Caco-2 (cell line): ENCODE measurements around the gene SRPK2. TPM values are rescaled to one million over a fixed set of nuclear protein-coding genes. Genes with fewer than 3 reads are reported as not detected.

Experiments used
- BruUV-seq: library from RNA; stranded (reverse); fragments of 400-500 nt; replicated peaks from 2 replicates; lab custom pipeline; 2021; lab: Mats Ljungman, UMichigan
- CTCF ChIA-PET: fragments of 300-600 bp; sonication (Branson Sonifier 250); formaldehyde crosslinking; loops from one replicate; lab custom pipeline; 2022; ENCODE audit warnings: antibody characterized with exemption; lab: Charles Lee
- POLR2A ChIA-PET: fragments of 300-600 bp; sonication (Branson Sonifier 250); formaldehyde crosslinking; loops from one replicate; lab custom pipeline; 2022; ENCODE audit warnings: antibody characterized with exemption; lab: Charles Lee
- DNase-seq, 2 experiments: peaks; one replicate each; pipeline versions ENCODE4 v3.0.0 to v3.0.0-alpha.2; 2020 to 2022
- H3K27me3 ChIP-seq: replicated peaks from 2 replicates; pipeline ENCODE4 v1.6.0; 2011; ENCODE audit warnings: low read length; ENCODE audit not compliant: control insufficient read depth, insufficient read depth
- H3K36me3 ChIP-seq: 2 replicates; pipeline ENCODE4 v1.5.1; 2011; ENCODE audit warnings: low read length; ENCODE audit not compliant: control insufficient read depth, insufficient read depth
- H3K4me1 ChIP-seq: fragments of 250-450 bp; sonication (Bioruptor Pico); 2 replicates; pipeline ENCODE4 v1.5.1; 2020; ENCODE audit warnings: mild to moderate bottlenecking
- H3K4me3 ChIP-seq: 2 replicates; pipeline ENCODE4 v1.5.1; 2011; ENCODE audit warnings: low read depth, mild to moderate bottlenecking, control low read depth, low read length
- H3K9me3 ChIP-seq: fragments of 250-450 bp; sonication (Bioruptor Pico); 2 replicates; pipeline ENCODE4 v1.5.1; 2020; ENCODE audit warnings: mild to moderate bottlenecking, moderate library complexity
- H3K27ac Mint-ChIP-seq: one replicate; pipeline ENCODE4 v1.8.0; 2022; ENCODE audit warnings: mixed read lengths; ENCODE audit not compliant: unreplicated experiment
- H3K27me3 Mint-ChIP-seq: one replicate; pipeline ENCODE4 v1.8.0; 2022; ENCODE audit warnings: mixed read lengths; ENCODE audit not compliant: insufficient read depth, unreplicated experiment
- H3K36me3 Mint-ChIP-seq: one replicate; pipeline ENCODE4 v1.8.0; 2022; ENCODE audit warnings: mild to moderate bottlenecking, mixed read lengths; ENCODE audit not compliant: insufficient read depth, unreplicated experiment
- H3K4me1 Mint-ChIP-seq: one replicate; pipeline ENCODE4 v1.8.0; 2022; ENCODE audit warnings: low read depth, mixed read lengths; ENCODE audit not compliant: unreplicated experiment
- H3K4me3 Mint-ChIP-seq: one replicate; pipeline ENCODE4 v1.8.0; 2022; ENCODE audit warnings: mild to moderate bottlenecking, moderate library complexity, mixed read lengths; ENCODE audit not compliant: unreplicated experiment
- H3K9me3 Mint-ChIP-seq: one replicate; pipeline ENCODE4 v1.8.0; 2022; ENCODE audit warnings: mixed read lengths; ENCODE audit not compliant: unreplicated experiment
- intact Hi-C: fragments of 100-400 bp; cut with micrococcal nuclease; formaldehyde crosslinking; loops from one replicate; pipeline ENCODE4 v1.10.0; 2022; ENCODE audit not compliant: unreplicated experiment
- total RNA-seq: library from RNA; stranded (reverse); gene quantifications from 2 replicates; pipeline ENCODE4 v1.2.3, GENCODE V29; 2022
- TF ChIP-seq, protein P1 (sequence below), 2 experiments: fragments of 200-600 bp in 1 of 2; IDR thresholded peaks; 1 replicate in 1 of 2; 2 replicates in 1 of 2; pipeline versions ENCODE4 v1.5.1 to v1.8.0; 2011 to 2022; ENCODE audit warnings: antibody characterized with exemption in 1 of 2, control low read depth in 1 of 2, inconsistent platforms in 1 of 2, low read depth in 1 of 2, low read length in 1 of 2, mild to moderate bottlenecking in 1 of 2, moderate library complexity in 1 of 2; ENCODE audit not compliant: insufficient read depth in 1 of 2, severe bottlenecking in 1 of 2, unreplicated experiment in 1 of 2

SRPK2 gene
- total RNA-seq, 1 experiment from 2014 or later: 39.9 TPM

GRCh38 chr7:105278973-105279687 lies 109.6 kb downstream of the SRPK2 start:
- H3K27me3 ChIP-seq: no peaks in the 10 kb centered on the region
- intact Hi-C loops: no loop called here
- Mint-ChIP-seq H3K27me3 (no peaks in the 10 kb centered on the region), H3K27ac (no peak overlapping the region), H3K4me3 (no peak overlapping the region), H3K36me3 (peaks cover 9% of the 10 kb centered on the region), H3K4me1 (no peaks in the 10 kb centered on the region), H3K9me3 (no peaks in the 10 kb centered on the region)
- no peak for DNase-seq
- no peak overlapping the region for H3K4me3 ChIP-seq
- H3K36me3 ChIP-seq: no peaks in the 10 kb centered on the region
- ChIA-PET CTCF (no interaction called here), POLR2A (interaction anchor here (0.6 kb wide), 1 partner anchor 169 kb away, joined by 3 read pairs; no protein-coding TSS in a partner anchor)
- no peaks in the 10 kb centered on the region for H3K4me1 ChIP-seq
- TF ChIP-seq, protein P1, sequence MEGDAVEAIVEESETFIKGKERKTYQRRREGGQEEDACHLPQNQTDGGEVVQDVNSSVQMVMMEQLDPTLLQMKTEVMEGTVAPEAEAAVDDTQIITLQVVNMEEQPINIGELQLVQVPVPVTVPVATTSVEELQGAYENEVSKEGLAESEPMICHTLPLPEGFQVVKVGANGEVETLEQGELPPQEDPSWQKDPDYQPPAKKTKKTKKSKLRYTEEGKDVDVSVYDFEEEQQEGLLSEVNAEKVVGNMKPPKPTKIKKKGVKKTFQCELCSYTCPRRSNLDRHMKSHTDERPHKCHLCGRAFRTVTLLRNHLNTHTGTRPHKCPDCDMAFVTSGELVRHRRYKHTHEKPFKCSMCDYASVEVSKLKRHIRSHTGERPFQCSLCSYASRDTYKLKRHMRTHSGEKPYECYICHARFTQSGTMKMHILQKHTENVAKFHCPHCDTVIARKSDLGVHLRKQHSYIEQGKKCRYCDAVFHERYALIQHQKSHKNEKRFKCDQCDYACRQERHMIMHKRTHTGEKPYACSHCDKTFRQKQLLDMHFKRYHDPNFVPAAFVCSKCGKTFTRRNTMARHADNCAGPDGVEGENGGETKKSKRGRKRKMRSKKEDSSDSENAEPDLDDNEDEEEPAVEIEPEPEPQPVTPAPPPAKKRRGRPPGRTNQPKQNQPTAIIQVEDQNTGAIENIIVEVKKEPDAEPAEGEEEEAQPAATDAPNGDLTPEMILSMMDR (IDR thresholded peaks at IDR 0.05; ENCODE audit: insufficient read depth in 1 of 2, low read depth in 1 of 2, low read length in 1 of 2, severe bottlenecking in 1 of 2, unreplicated experiment in 1 of 2): no peak
- H3K9me3 ChIP-seq: no peaks in the 10 kb centered on the region
- BruUV-seq: no TSS peak

GRCh38 chr7:105278565-105278964 lies 110.2 kb downstream of the SRPK2 start:
- Mint-ChIP-seq H3K9me3 (no peaks in the 10 kb centered on the region), H3K27ac (no peak overlapping the region), H3K36me3 (peaks cover 9% of the 10 kb centered on the region), H3K4me3 (no peak overlapping the region), H3K27me3 (no peaks in the 10 kb centered on the region), H3K4me1 (no peaks in the 10 kb centered on the region)
- BruUV-seq: no TSS peak
- DNase-seq: no peak
- POLR2A ChIA-PET: interaction anchor here (0.6 kb wide), 1 partner anchor 169 kb away, joined by 3 read pairs; no protein-coding TSS in a partner anchor
- no peaks in the 10 kb centered on the region for H3K27me3 ChIP-seq
- H3K36me3 ChIP-seq: no peaks in the 10 kb centered on the region
- no peaks in the 10 kb centered on the region for H3K4me1 ChIP-seq
- no peak overlapping the region for H3K4me3 ChIP-seq
- TF ChIP-seq, protein P1 (IDR thresholded peaks at IDR 0.05; ENCODE audit: insufficient read depth in 1 of 2, low read depth in 1 of 2, low read length in 1 of 2, severe bottlenecking in 1 of 2, unreplicated experiment in 1 of 2): no peak
- CTCF ChIA-PET: no interaction called here
- H3K9me3 ChIP-seq: no peaks in the 10 kb centered on the region
- intact Hi-C loops: no loop called here

- TF ChIP-seq, protein P1 (IDR thresholded peaks at IDR 0.05; ENCODE audit: insufficient read depth in 1 of 2, low read depth in 1 of 2, low read length in 1 of 2, severe bottlenecking in 1 of 2, unreplicated experiment in 1 of 2): no peak
- DNase-seq: no peak
- Histone ChIP-seq H3K27me3 (no peaks in the 10 kb centered on the region), H3K9me3 (no peaks in the 10 kb centered on the region), H3K36me3 (no peaks in the 10 kb centered on the region), H3K4me1 (no peaks in the 10 kb centered on the region), H3K4me3 (no peak overlapping the region)
- POLR2A ChIA-PET: no interaction called here
- H3K27me3 Mint-ChIP-seq: no peaks in the 10 kb centered on the region
- intact Hi-C loops: no loop called here
- H3K27ac Mint-ChIP-seq: no peak overlapping the region
- CTCF ChIA-PET: no interaction called here
- H3K4me3 Mint-ChIP-seq: no peak overlapping the region
- no peaks in the 10 kb centered on the region for H3K9me3 Mint-ChIP-seq
- no peaks in the 10 kb centered on the region for H3K4me1 Mint-ChIP-seq
- BruUV-seq: no TSS peak
- peaks cover 9% of the 10 kb centered on the region for H3K36me3 Mint-ChIP-seq
Observed at GRCh38 chr7:105277341-105277740, 111.4 kb downstream of the SRPK2 start.
